PC-9 (cell line): ENCODE measurements around the gene NCBP2L.

Source experiments
- CTCF ChIP-seq: fragments of 200-600 bp; sonication (generic); conservative IDR thresholded peaks from 2 replicates; pipeline ENCODE4 v1.6.1; 2017; ENCODE audit warnings: mixed run types, antibody characterized with exemption, mild to moderate bottlenecking, moderate library complexity
- EZH2 ChIP-seq: fragments of 200-600 bp; sonication (generic); IDR thresholded peaks from 2 replicates; pipeline ENCODE4 v1.8.0; 2017; ENCODE audit warnings: antibody characterized with exemption, low read depth

- TF ChIP-seq CTCF (no peak), EZH2 (no peak)
These were observed 45.6 kb upstream of the NCBP2L start for GRCh38 chrX:107731831-107732502.
